Liver (tissue), 9 donors: ENCODE measurements around the gene SCUBE3. TPM values are rescaled to one million over a fixed set of nuclear protein-coding genes. Genes with fewer than 3 reads are reported as not detected.

Experiments used
- DNase-seq: peaks from one replicate; pipeline ENCODE4 v3.0.0-alpha.2; 2017; ENCODE audit warnings: low spot score
- H3K27ac ChIP-seq, 2 donors: one replicate each; pipeline ENCODE4 v1.7.0; 2013; ENCODE audit warnings: inconsistent platforms in 2 of 2, low read length in 2 of 2, control low read depth in 1 of 2, low read depth in 1 of 2, mild to moderate bottlenecking in 1 of 2
- H3K27me3 ChIP-seq, 4 donors: one replicate each; pipeline versions ENCODE4 v1.6.1 to v1.7.0; 2013; ENCODE audit warnings: low read length in 3 of 4, inconsistent platforms in 1 of 4, mild to moderate bottlenecking in 1 of 4, moderate library complexity in 1 of 4; ENCODE audit not compliant: control insufficient read depth in 4 of 4, insufficient read depth in 4 of 4
- H3K36me3 ChIP-seq, 4 donors: one replicate each; pipeline versions ENCODE4 v1.6.1 to v1.7.0; 2013; ENCODE audit warnings: low read length in 3 of 4, mild to moderate bottlenecking in 3 of 4, low read depth in 1 of 4, moderate library complexity in 1 of 4; ENCODE audit not compliant: control insufficient read depth in 4 of 4, insufficient read depth in 3 of 4
- H3K4me1 ChIP-seq, 4 donors: one replicate each; pipeline versions ENCODE4 v1.6.1 to v1.7.0; 2013; ENCODE audit warnings: low read length in 3 of 4, mild to moderate bottlenecking in 3 of 4, moderate library complexity in 1 of 4; ENCODE audit not compliant: control insufficient read depth in 4 of 4, insufficient read depth in 4 of 4
- H3K4me3 ChIP-seq, 3 donors: one replicate each; pipeline versions ENCODE4 v1.6.1 to v1.7.0; 2013; ENCODE audit warnings: low read length in 3 of 3, control low read depth in 1 of 3, low read depth in 1 of 3, mild to moderate bottlenecking in 1 of 3
- H3K9ac ChIP-seq, 2 donors: one replicate each; pipeline ENCODE4 v1.7.0; 2013; ENCODE audit warnings: low read length in 2 of 2, mild to moderate bottlenecking in 2 of 2, moderate library complexity in 2 of 2, control low read depth in 1 of 2, low read depth in 1 of 2
- H3K9me3 ChIP-seq, 4 donors: one replicate each; pipeline versions ENCODE4 v1.6.1 to v1.7.0; 2013; ENCODE audit warnings: low read length in 3 of 4; ENCODE audit not compliant: control insufficient read depth in 4 of 4
- EGR1 ChIP-seq, 2 donors: IDR thresholded peaks; 2 replicates each; pipeline ENCODE4 v1.6.1; 2016 to 2018; ENCODE audit warnings: antibody characterized with exemption in 2 of 2, low read depth in 2 of 2
- FOXA1 ChIP-seq: IDR thresholded peaks from 2 replicates; pipeline ENCODE4 v1.6.1; 2016; ENCODE audit warnings: antibody characterized with exemption
- FOXA2 ChIP-seq: IDR thresholded peaks from 2 replicates; pipeline ENCODE4 v1.6.1; 2016; ENCODE audit warnings: antibody characterized with exemption
- GABPA ChIP-seq, 2 donors: IDR thresholded peaks in 1 of 2; conservative IDR thresholded peaks in 1 of 2; 2 replicates each; pipeline ENCODE4 v1.6.1; 2016; ENCODE audit warnings: antibody characterized with exemption in 2 of 2, mild to moderate bottlenecking in 1 of 2, moderate library complexity in 1 of 2
- HNF4A ChIP-seq, 2 donors: conservative IDR thresholded peaks; 2 replicates each; pipeline ENCODE4 v1.6.1; 2016; ENCODE audit warnings: antibody characterized with exemption in 2 of 2, mild to moderate bottlenecking in 2 of 2
- HNF4G ChIP-seq: IDR thresholded peaks from 2 replicates; pipeline ENCODE4 v1.6.1; 2016; ENCODE audit warnings: antibody characterized with exemption
- JUND ChIP-seq, 2 donors: IDR thresholded peaks; 2 replicates each; pipeline ENCODE4 v1.6.1; 2016; ENCODE audit warnings: antibody characterized with exemption in 2 of 2
- NR2F2 ChIP-seq: IDR thresholded peaks from 2 replicates; pipeline ENCODE4 v1.6.1; 2016; ENCODE audit warnings: antibody characterized with exemption
- RAD21 ChIP-seq, 2 donors: IDR thresholded peaks; 2 replicates each; pipeline ENCODE4 v1.6.1; 2016; ENCODE audit warnings: antibody characterized with exemption in 2 of 2, mild to moderate bottlenecking in 2 of 2
- YY1 ChIP-seq: IDR thresholded peaks from 2 replicates; pipeline ENCODE4 v1.6.1; 2016; ENCODE audit warnings: antibody characterized with exemption, mild to moderate bottlenecking
- WGBS: extraction: QIAGEN DNeasy Blood & Tissue Kit; methylation state at CpG from one replicate; pipeline ENCODE4 v1.1.7; 2013; 5-methylcytosine and 5-hydroxymethylcytosine counted together
- polyA plus RNA-seq, 2 donors: library from polyadenylated mRNA; stranded (reverse) in 1 of 2; unstranded in 1 of 2; fragments of 200-250 nt in 1 of 2; fragments of >200 nt in 1 of 2; fragmentation: Nextera tagmentation in 1 of 2; extraction: Ambion mirVana in 1 of 2; gene quantifications; one replicate each; pipeline versions ENCODE4 v1.2.1 to v1.2.3, GENCODE V29; 2013 to 2015
- total RNA-seq, 2 donors: library from RNA; depleted of rRNA; stranded (reverse); fragments of >200 nt; gene quantifications; one replicate each; pipeline ENCODE4 v1.2.3, GENCODE V29; 2014
- TF ChIP-seq, protein P1 (sequence below): IDR thresholded peaks from 2 replicates; pipeline ENCODE4 v1.6.1; 2016; ENCODE audit warnings: antibody characterized with exemption
- TF ChIP-seq, protein P2 (sequence below): IDR thresholded peaks from 2 replicates; pipeline ENCODE4 v1.6.1; 2016; ENCODE audit warnings: antibody characterized with exemption
- TF ChIP-seq, protein P3 (sequence below): IDR thresholded peaks from 2 replicates; pipeline ENCODE4 v1.6.1; 2016; ENCODE audit warnings: antibody characterized with exemption
- donor health status: healthy.
- donor health status: healthy.
- donor health status: healthy.
- donor health status: healthy.
- donor health status: healthy.

Gene SCUBE3
- total and polyA plus RNA-seq, 4 donors, result 0.03 to 0.09 (median 0.07) TPM

DNA sequence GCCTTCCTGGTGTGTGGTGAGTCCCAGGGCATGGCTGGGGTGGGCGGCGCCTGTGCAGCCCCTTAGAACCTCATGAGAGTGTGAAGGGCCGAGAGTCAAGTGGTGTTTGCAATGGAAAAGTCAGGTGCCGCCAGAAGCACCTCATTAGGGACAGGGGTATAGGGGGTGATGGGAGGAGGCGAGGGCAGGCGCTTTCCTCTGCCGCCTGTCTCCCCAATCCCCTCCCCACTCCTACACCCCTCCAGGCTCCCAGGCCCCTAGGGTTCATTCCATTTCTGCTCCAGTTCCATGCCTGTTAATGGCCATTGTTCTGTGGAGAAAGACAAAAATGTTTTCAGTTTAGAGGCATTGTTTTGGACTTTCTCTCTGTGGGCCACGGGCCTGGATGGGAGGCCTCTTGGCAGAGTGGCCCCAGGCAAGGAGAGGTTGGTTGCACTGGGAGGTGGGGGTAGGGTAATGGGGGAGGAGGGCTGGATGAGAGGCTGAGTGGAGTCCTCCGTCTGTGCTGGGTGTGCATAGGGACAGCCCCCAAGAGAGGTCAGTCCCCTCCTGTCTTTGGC, 21.4 kb upstream of the SCUBE3 start (continued):
- TF ChIP-seq, protein P1, sequence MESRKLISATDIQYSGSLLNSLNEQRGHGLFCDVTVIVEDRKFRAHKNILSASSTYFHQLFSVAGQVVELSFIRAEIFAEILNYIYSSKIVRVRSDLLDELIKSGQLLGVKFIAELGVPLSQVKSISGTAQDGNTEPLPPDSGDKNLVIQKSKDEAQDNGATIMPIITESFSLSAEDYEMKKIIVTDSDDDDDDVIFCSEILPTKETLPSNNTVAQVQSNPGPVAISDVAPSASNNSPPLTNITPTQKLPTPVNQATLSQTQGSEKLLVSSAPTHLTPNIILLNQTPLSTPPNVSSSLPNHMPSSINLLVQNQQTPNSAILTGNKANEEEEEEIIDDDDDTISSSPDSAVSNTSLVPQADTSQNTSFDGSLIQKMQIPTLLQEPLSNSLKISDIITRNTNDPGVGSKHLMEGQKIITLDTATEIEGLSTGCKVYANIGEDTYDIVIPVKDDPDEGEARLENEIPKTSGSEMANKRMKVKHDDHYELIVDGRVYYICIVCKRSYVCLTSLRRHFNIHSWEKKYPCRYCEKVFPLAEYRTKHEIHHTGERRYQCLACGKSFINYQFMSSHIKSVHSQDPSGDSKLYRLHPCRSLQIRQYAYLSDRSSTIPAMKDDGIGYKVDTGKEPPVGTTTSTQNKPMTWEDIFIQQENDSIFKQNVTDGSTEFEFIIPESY, result no peak
- TF ChIP-seq RAD21 (IDR thresholded peaks at IDR 0.05), result no peak
- TF ChIP-seq, protein P2, sequence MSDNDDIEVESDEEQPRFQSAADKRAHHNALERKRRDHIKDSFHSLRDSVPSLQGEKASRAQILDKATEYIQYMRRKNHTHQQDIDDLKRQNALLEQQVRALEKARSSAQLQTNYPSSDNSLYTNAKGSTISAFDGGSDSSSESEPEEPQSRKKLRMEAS, result no peak

DNA sequence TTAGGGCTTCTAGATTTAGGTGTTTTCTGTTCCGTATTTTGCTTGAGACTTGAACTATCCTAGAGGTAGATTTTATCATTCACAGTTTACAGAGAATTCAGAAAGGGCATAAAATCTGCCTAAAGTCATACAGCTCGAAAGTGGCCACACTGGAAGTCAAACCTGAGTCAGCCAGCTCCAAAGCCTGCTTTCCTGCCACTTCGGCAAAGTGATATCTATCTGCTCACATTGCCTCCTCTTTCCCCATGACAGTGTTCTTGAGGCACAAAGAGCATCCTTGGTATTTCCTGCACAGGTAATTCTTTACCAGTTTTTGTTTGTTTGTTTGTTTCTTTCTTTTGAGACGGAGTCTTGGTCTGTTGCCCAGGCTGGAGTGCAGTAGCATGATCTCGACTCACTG, 19.4 kb upstream of the SCUBE3 start:
- Histone ChIP-seq H3K9me3 (no peaks in the 10 kb centered on the region), H3K27me3 (no peaks in the 10 kb centered on the region), H3K36me3 (no peaks in the 10 kb centered on the region), H3K9ac (no peak overlapping the region), H3K4me1 (no peaks in the 10 kb centered on the region), H3K27ac (no peak overlapping the region), H3K4me3 (no peak overlapping the region)
- 92% methylated on average over 5 of the region's 5 CpGs for WGBS
- TF ChIP-seq, protein P3, sequence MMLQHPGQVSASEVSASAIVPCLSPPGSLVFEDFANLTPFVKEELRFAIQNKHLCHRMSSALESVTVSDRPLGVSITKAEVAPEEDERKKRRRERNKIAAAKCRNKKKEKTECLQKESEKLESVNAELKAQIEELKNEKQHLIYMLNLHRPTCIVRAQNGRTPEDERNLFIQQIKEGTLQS, result no peak
- TF ChIP-seq YY1 (no peak), FOXA1 (no peak), JUND (IDR thresholded peaks at IDR 0.05) (no peak), FOXA2 (no peak)
- no peak for DNase-seq

DNA sequence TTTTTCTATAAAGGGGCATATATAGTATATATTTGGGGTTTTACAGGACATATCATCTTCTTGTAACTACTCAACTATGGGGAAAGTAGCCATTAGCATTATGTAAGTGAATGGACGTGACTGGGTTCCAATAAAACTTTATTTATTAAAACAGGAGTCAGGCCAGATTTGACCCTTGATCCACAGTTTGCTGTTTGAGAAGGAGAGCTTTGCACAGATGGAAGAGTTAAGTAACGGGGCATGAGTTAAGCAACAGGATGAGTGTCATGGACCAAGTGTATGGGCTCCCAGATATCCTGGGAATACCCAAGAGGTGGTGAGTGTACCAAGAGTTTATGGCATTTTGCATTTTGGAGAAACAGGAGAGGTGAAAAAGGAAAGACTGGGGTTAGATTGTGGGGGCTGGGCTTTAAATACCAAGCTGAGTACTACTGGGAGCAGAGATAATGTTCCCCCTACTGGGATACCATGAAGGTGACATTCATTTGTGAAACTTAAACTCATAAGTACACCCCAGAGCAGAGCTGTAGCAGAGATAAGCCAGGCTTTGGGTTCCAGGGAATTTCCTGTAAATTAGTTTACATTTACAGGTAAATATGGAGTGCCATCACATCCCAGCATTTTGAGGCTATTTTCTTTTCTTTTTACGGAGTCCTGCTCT, 18.5 kb upstream of the SCUBE3 start:
- Histone ChIP-seq H3K27ac (no peak overlapping the region), H3K4me1 (no peaks in the 10 kb centered on the region), H3K27me3 (no peaks in the 10 kb centered on the region), H3K9me3 (no peaks in the 10 kb centered on the region), H3K4me3 (no peak overlapping the region), H3K9ac (no peak overlapping the region), H3K36me3 (no peaks in the 10 kb centered on the region)
- no peak for DNase-seq
- 78% methylated on average over 3 of the region's 3 CpGs for WGBS
- no peak for TF ChIP-seq NR2F2
- peak in 1 of 2 donors; percentile 7 for TF ChIP-seq HNF4A (conservative IDR thresholded peaks at IDR 0.05)
- no peak for TF ChIP-seq GABPA (IDR thresholded peaks at IDR 0.05 in 1 of 2, conservative IDR thresholded peaks at IDR 0.05 in 1 of 2)

DNA sequence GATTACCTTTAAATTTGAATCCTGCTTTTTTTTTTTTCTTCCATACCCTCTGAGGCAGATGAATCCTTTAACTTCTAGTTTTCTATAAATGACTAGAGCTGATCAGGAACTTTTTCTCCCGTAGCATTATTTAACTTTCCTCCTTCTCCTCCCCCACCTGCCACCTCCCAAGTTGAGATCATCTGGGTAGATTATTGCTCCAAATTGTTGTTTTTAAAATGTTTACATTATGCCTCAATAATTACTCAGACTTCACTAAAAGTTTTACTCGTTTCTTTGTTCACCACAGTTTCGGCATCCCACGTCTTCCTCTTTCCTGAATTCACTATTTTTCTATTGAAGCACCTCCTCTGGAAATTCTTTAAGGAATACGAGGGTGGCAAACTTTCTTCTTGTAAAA, 16.6 kb upstream of the SCUBE3 start:
- TF ChIP-seq EGR1 (IDR thresholded peaks at IDR 0.05; ENCODE audit: low read depth in 2 of 2) (no peak), HNF4G (no peak), YY1 (no peak), HNF4A (conservative IDR thresholded peaks at IDR 0.05) (no peak), FOXA1 (no peak), GABPA (IDR thresholded peaks at IDR 0.05 in 1 of 2, conservative IDR thresholded peaks at IDR 0.05 in 1 of 2) (no peak)
- TF ChIP-seq, protein P1, result no peak
- no peaks in the 10 kb centered on the region for H3K27me3 ChIP-seq
- H3K4me3 ChIP-seq, result no peak overlapping the region
- H3K36me3 ChIP-seq, result no peaks in the 10 kb centered on the region
- DNase-seq, result no peak
- H3K9me3 ChIP-seq, result no peaks in the 10 kb centered on the region
- WGBS, result 88% methylated on average over 5 of the region's 5 CpGs
- H3K4me1 ChIP-seq, result peaks cover 0 to 4% (median 2%) of the 10 kb centered on the region in 4 donors
- no peak overlapping the region for H3K9ac ChIP-seq
- H3K27ac ChIP-seq, result no peak overlapping the region
